AG04449 (cell line): ENCODE measurements around the gene SIKE1.
A peak's percentile ranks its signal among the peaks of the same experiment; 100 is the strongest.

ENCODE experiments used
- CTCF ChIA-PET: fragments of 350-600 bp; formaldehyde crosslinking; extraction: SDS; loops from one replicate; lab custom pipeline; 2021; ENCODE audit warnings: antibody characterized with exemption; lab: Yijun Ruan, JAX
- POLR2A ChIA-PET: fragments of 400-600, 350-600 bp; formaldehyde crosslinking; extraction: SDS; loops from one replicate; lab custom pipeline; 2020; ENCODE audit warnings: antibody characterized with exemption, inconsistent platforms; lab: Yijun Ruan, JAX
- DNase-seq: peaks from one replicate; pipeline ENCODE4 v3.0.0-alpha.2; 2010; ENCODE audit warnings: low read depth, low spot score
- H3K4me3 ChIP-seq: 2 replicates; pipeline ENCODE4 v1.5.1; 2011; ENCODE audit warnings: low read depth, mild to moderate bottlenecking, control low read depth, low read length
- CTCF ChIP-seq: IDR thresholded peaks from one replicate; pipeline ENCODE4 v1.5.1; 2011; ENCODE audit warnings: mild to moderate bottlenecking, moderate library complexity, low read length, control low read depth, inconsistent platforms; ENCODE audit not compliant: insufficient read depth; ENCODE audit errors: missing control alignments

The SIKE1 gene

GRCh38 chr1:114770989-114771388 is 9.5 kb downstream of the SIKE1 start:
- no peak overlapping the region for H3K4me3 ChIP-seq
- DNase-seq = no peak
- POLR2A ChIA-PET = no interaction called here
- no peak for TF ChIP-seq CTCF
- CTCF ChIA-PET = no interaction called here

GRCh38 chr1:114764689-114765088 is 15.8 kb downstream of the SIKE1 start:
- no peak for TF ChIP-seq CTCF
- no peak for DNase-seq
- CTCF ChIA-PET = no interaction called here
- H3K4me3 ChIP-seq = no peak overlapping the region
- POLR2A ChIA-PET = no interaction called here

GRCh38 chr1:114758256-114758832 is 22.1 kb downstream of the SIKE1 start:
- TF ChIP-seq CTCF = no peak
- no peak for DNase-seq
- CTCF ChIA-PET = no interaction called here
- POLR2A ChIA-PET = no interaction called here
- peak overlapping the region; percentile 100 for H3K4me3 ChIP-seq

GRCh38 chr1:114757455-114758255 is 22.8 kb downstream of the SIKE1 start, which contains the start of gene CSDE1:
CSDE1 (minus strand) TSS chr1:114757984; CDS start chr1:114739890, 18,094 bp downstream.
- CTCF ChIA-PET = interaction anchor here (1.0 kb wide), 1 partner anchor 9 kb away, joined by 3 read pairs; no protein-coding TSS in a partner anchor
- POLR2A ChIA-PET = interaction anchor here (0.9 kb wide), 1 partner anchor 23 kb away, joined by 5 read pairs; the partner anchor contains the start of gene SIKE1
- DNase-seq = peak; percentile 94

GRCh38 chr1:114756949-114757454 is 23.5 kb downstream of the SIKE1 start:
- POLR2A ChIA-PET = interaction anchor here (0.9 kb wide), 1 partner anchor 23 kb away, joined by 5 read pairs; the partner anchor contains the start of gene SIKE1
- H3K4me3 ChIP-seq = peak overlapping the region; percentile 100
- no peak for DNase-seq
- TF ChIP-seq CTCF = no peak
- CTCF ChIA-PET = interaction anchor here (1.0 kb wide), 1 partner anchor 9 kb away, joined by 3 read pairs; no protein-coding TSS in a partner anchor

More at GRCh38 chr1:114757455-114758255, 22.8 kb downstream of the SIKE1 start, which contains the start of gene CSDE1:
- H3K4me3 ChIP-seq = peak within 1 kb of the TSS; percentile 100
- TF ChIP-seq CTCF = peak; percentile 51
